SU-DHL-6 (cell line): ENCODE measurements around the gene FNTB.

Experiments
- H2AFZ ChIP-seq: fragments of 200-600 bp; sonication (generic); 2 replicates; pipeline ENCODE4 v1.6.1; 2014; ENCODE audit warnings: low read depth, mild to moderate bottlenecking, moderate library complexity, mixed read lengths, antibody characterized with exemption, low read length; ENCODE audit not compliant: severe bottlenecking
- H3F3A ChIP-seq: fragments of 200-600 bp; shearing (Covaris generic); 2 replicates; pipeline ENCODE4 v1.6.0; 2016; ENCODE audit warnings: antibody characterized with exemption, mild to moderate bottlenecking; ENCODE audit not compliant: insufficient read depth
- H3K27ac ChIP-seq: fragments of 200-600 bp; sonication (generic); 2 replicates; pipeline ENCODE4 v1.5.1; 2016; ENCODE audit warnings: low read depth, mild to moderate bottlenecking, low read length, moderate library complexity, mixed read lengths
- H3K27me3 ChIP-seq: fragments of 200-600 bp; sonication (generic), shearing (Covaris generic); 2 replicates; pipeline ENCODE4 v1.6.0; 2014; ENCODE audit warnings: mild to moderate bottlenecking, low read length
- H3K36me3 ChIP-seq: fragments of 200-600 bp; sonication (generic); 2 replicates; pipeline ENCODE4 v1.6.1; 2014; ENCODE audit warnings: mild to moderate bottlenecking, low read length, mixed read lengths
- H3K4me2 ChIP-seq: fragments of 300-600, 200-600 bp; shearing (Covaris generic), sonication (generic); 2 replicates; pipeline ENCODE4 v1.6.0; 2014; ENCODE audit warnings: low read length, low read depth, mild to moderate bottlenecking; ENCODE audit not compliant: poor library complexity, severe bottlenecking
- H3K4me3 ChIP-seq: fragments of 200-600 bp; sonication (generic); 2 replicates; pipeline ENCODE4 v1.5.1; 2014; ENCODE audit warnings: antibody characterized with exemption, low read length, mild to moderate bottlenecking, mixed read lengths; ENCODE audit not compliant: insufficient read depth, poor library complexity, severe bottlenecking
- H3K79me2 ChIP-seq: fragments of 200-600 bp; sonication (generic); 2 replicates; pipeline ENCODE4 v1.6.1; 2014; ENCODE audit warnings: mild to moderate bottlenecking, low read length, moderate library complexity; ENCODE audit not compliant: insufficient read depth
- H3K9ac ChIP-seq: fragments of 200-600 bp; sonication (generic); 2 replicates; pipeline ENCODE4 v1.7.0; 2014; ENCODE audit warnings: mild to moderate bottlenecking, low read length
- H3K9me2 ChIP-seq: fragments of 200-600 bp; sonication (generic); replicated peaks from 2 replicates; pipeline ENCODE4 v1.6.1; 2014; ENCODE audit warnings: low read length; ENCODE audit not compliant: insufficient read depth
- H3K9me3 ChIP-seq: fragments of 200-600 bp; sonication (generic); 2 replicates; pipeline ENCODE4 v1.6.1; 2014; ENCODE audit warnings: low read length, mixed read lengths; ENCODE audit not compliant: insufficient read depth
- H4K20me1 ChIP-seq: fragments of 200-600 bp; sonication (generic); 2 replicates; pipeline ENCODE4 v1.6.1; 2014; ENCODE audit warnings: low read depth, mild to moderate bottlenecking, antibody characterized with exemption, low read length, moderate library complexity, mixed read lengths
- EZH2phosphoT487 ChIP-seq: fragments of 200-600 bp; sonication (generic), shearing (Covaris generic); conservative IDR thresholded peaks from 2 replicates; pipeline ENCODE4 v1.6.1; 2018; ENCODE audit warnings: mild to moderate bottlenecking, antibody characterized with exemption, low read length, moderate library complexity, mixed read lengths
- TF ChIP-seq, protein P1 (sequence below): fragments of 200-600 bp; sonication (generic); IDR thresholded peaks from one replicate; pipeline ENCODE4 v1.5.1; 2017; ENCODE audit warnings: antibody characterized with exemption, mild to moderate bottlenecking, low read length, moderate library complexity; ENCODE audit not compliant: insufficient read depth, poor library complexity, severe bottlenecking

The FNTB gene

DNA sequence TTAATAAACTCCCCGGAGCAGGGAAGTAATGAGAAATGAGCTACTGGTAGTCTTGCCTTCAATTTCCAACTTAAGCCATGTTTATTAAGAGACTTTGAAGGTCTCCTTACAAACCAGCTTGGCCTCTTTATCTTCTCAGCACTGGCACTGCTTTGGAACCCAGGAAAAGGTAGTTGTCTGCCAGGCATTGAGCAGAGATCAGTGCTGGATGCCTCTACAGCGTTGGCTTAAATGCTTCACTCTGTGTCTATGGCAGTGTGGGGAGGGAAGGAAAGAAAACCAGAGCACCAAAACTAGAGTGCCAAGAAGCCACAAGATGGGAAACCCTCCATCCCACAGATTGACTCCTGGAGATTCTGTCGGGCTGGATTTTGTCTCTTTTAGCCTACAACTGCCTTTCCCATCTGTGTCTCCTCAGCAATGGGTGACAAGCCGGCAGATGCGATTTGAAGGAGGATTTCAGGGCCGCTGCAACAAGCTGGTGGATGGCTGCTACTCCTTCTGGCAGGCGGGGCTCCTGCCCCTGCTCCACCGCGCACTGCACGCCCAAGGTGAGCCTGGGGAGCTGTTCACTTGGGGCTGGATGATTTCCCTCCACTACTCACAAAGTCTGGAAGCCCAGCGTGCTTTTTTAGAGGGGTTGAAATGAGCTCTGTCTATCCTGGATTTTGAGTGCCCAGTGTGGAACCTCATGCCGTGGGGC is 57.3 kb downstream of the FNTB start:
- no peaks in the 10 kb centered on the region for H3K36me3 ChIP-seq
- H3K9ac ChIP-seq = no peak overlapping the region
- no peaks in the 10 kb centered on the region for H3F3A ChIP-seq
- no peak overlapping the region for H3K4me3 ChIP-seq
- H3K79me2 ChIP-seq = no peaks in the 10 kb centered on the region
- H3K9me3 ChIP-seq = no peaks in the 10 kb centered on the region
- no peak overlapping the region for H2AFZ ChIP-seq
- no peaks in the 10 kb centered on the region for H3K9me2 ChIP-seq
- H3K27ac ChIP-seq = no peak overlapping the region
- no peak overlapping the region for H3K4me2 ChIP-seq
- no peak for TF ChIP-seq EZH2phosphoT487
- TF ChIP-seq, protein P1, sequence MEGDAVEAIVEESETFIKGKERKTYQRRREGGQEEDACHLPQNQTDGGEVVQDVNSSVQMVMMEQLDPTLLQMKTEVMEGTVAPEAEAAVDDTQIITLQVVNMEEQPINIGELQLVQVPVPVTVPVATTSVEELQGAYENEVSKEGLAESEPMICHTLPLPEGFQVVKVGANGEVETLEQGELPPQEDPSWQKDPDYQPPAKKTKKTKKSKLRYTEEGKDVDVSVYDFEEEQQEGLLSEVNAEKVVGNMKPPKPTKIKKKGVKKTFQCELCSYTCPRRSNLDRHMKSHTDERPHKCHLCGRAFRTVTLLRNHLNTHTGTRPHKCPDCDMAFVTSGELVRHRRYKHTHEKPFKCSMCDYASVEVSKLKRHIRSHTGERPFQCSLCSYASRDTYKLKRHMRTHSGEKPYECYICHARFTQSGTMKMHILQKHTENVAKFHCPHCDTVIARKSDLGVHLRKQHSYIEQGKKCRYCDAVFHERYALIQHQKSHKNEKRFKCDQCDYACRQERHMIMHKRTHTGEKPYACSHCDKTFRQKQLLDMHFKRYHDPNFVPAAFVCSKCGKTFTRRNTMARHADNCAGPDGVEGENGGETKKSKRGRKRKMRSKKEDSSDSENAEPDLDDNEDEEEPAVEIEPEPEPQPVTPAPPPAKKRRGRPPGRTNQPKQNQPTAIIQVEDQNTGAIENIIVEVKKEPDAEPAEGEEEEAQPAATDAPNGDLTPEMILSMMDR = no peak
- H3K27me3 ChIP-seq = no peaks in the 10 kb centered on the region
- H4K20me1 ChIP-seq = no peaks in the 10 kb centered on the region

DNA sequence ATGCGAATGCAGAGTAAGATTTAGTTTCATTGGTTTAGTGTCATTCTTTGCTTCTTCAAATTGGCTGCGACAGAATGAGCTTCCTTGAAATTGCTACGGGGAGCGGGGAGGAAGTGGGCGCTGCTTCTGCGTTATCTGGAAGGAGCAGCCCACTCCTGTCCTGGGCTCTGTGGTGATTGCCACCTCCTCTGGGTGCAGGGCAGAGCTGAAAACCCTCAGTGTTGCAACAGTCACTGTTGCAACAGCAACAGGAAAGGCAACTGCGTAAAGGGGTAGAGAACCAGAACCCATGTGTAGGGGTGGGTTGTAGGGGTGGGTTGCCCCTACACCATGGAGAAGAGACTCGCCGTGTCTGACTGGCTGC is 57.9 kb downstream of the FNTB start:
- Histone ChIP-seq H2AFZ (no peak overlapping the region), H3K4me2 (no peak overlapping the region)
- no peak for TF ChIP-seq EZH2phosphoT487
- TF ChIP-seq, protein P1 = no peak

DNA sequence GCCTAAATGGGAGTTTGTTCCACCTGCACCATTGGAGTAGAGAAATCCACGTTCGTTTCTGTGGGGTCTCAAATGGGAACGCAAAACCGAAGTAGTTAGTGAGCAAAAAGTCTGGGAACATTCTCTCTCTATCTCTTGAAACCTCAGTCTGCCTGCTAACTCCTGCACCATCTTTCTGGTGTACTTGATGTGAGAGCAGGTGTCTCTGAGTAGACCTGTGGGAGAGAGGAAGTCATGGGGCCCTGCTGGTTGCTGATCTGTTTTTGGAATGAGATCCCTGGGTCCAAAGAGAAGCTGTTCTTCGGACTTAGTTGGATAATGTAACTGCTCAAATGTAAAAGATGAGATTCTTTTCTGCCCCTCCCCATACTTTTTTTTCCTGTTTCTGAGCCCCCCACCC is 58.3 kb downstream of the FNTB start:
- Histone ChIP-seq H3K27ac (no peak overlapping the region), H3K9me3 (no peaks in the 10 kb centered on the region), H3K9me2 (no peaks in the 10 kb centered on the region), H3K4me3 (no peak overlapping the region), H4K20me1 (no peaks in the 10 kb centered on the region), H3K36me3 (no peaks in the 10 kb centered on the region), H3K9ac (no peak overlapping the region), H3K27me3 (no peaks in the 10 kb centered on the region), H3K4me2 (no peak overlapping the region), H2AFZ (no peak overlapping the region), H3F3A (no peaks in the 10 kb centered on the region), H3K79me2 (no peaks in the 10 kb centered on the region)
- TF ChIP-seq EZH2phosphoT487 = no peak
- TF ChIP-seq, protein P1 = no peak

More for the DNA sequence above, 57.9 kb downstream of the FNTB start:
- Histone ChIP-seq H3K9me3 (no peaks in the 10 kb centered on the region), H3K36me3 (no peaks in the 10 kb centered on the region), H3F3A (no peaks in the 10 kb centered on the region), H3K79me2 (no peaks in the 10 kb centered on the region), H3K9ac (no peak overlapping the region), H3K27ac (no peak overlapping the region), H3K4me3 (no peak overlapping the region), H3K27me3 (no peaks in the 10 kb centered on the region), H4K20me1 (no peaks in the 10 kb centered on the region), H3K9me2 (no peaks in the 10 kb centered on the region)
